Mucosa of gallbladder (tissue), 1 donor: ENCODE data around the gene ATXN1. TPM values are rescaled to one million over a fixed set of nuclear protein-coding genes. Genes with fewer than 3 reads are reported as not detected.
"Not testable (repeated sequence)": the region's sequence is repeated elsewhere in the genome, so short reads cannot be mapped to it uniquely, and the experiment has no call there.

Experiments used
- DNase-seq: peaks from one replicate; pipeline ENCODE4 v3.0.0-alpha.2; 2020; ENCODE audit warnings: low spot score
- total RNA-seq: library from RNA; stranded (reverse); gene quantifications from one replicate; pipeline ENCODE4 v1.2.1, GENCODE V29; 2021
- donor health status: DM: no; HTN: no; CAD: no.

ATXN1 gene
- total RNA-seq, 1 donor from 2014 or later: 71.0 TPM

- not testable (repeated sequence) for DNase-seq
These were observed 146.0 kb downstream of the ATXN1 start for GRCh38 chr6:16615215-16615614.

DNA sequence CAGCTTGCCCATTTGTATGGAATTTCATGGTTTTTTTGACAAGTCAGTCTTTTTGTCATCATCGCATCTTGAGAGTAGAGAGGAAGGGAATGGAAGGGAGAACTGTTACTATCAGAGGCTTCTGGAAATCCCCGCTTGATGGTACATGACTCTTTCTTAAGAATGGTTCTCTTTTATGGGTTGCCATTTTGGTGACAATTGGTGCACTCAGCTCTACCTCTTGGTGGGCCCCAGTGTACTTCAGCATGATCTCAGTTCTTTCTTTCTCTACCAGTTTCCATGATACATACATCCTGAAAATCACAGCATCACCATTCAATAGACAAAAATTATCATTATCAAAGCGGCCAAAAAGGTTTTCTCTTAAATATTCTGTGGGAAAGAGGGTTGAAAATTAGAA, 147.1 kb downstream of the ATXN1 start:
- not testable (repeated sequence) for DNase-seq

- not testable (repeated sequence) for DNase-seq
These were observed 147.8 kb downstream of the ATXN1 start for GRCh38 chr6:16613504-16613903.

GRCh38 chr6:16608444-16608843, 152.8 kb downstream of the ATXN1 start:
- DNase-seq: no peak

- no peak for DNase-seq
These were observed 159.2 kb downstream of the ATXN1 start for GRCh38 chr6:16602035-16602434.

- DNase-seq: no peak
These were observed 160.6 kb downstream of the ATXN1 start for GRCh38 chr6:16600701-16601100.

- DNase-seq: no peak
These were observed 161.2 kb downstream of the ATXN1 start for GRCh38 chr6:16600026-16600425.

DNA sequence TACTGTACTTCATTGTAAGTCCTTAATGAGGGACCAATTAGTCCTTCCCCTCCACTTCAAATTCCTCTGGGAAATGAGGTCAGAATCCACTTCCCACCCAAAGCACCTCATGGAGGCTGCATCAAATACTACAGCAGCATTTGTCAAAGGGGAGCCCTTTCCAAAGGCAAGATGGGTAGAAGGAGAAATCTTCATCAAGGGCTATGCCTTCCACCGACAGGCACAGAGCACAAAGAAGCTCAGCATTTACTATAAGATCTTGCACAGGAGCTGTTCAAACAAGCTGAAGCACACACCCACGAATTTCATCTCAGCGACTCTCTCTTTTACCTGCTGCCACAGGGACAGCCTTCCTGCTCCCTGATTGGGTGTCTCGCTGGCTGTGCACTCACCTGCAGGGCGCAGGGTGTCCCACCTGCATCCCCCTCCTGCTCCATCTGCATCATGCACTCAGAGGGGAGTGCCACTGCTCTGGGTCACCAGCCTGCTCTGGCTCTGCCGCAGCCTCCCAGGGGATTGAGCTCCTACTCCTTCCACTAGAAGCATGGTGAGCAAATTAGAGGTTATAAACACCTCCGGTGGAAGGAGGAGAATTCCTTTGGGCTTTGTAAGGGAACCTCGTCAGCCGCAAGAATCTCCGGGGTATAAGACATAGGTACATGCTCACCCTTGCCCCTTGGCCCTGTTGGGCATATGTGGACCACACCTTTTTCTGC, 164.5 kb downstream of the ATXN1 start:
- DNase-seq: no peak

DNA sequence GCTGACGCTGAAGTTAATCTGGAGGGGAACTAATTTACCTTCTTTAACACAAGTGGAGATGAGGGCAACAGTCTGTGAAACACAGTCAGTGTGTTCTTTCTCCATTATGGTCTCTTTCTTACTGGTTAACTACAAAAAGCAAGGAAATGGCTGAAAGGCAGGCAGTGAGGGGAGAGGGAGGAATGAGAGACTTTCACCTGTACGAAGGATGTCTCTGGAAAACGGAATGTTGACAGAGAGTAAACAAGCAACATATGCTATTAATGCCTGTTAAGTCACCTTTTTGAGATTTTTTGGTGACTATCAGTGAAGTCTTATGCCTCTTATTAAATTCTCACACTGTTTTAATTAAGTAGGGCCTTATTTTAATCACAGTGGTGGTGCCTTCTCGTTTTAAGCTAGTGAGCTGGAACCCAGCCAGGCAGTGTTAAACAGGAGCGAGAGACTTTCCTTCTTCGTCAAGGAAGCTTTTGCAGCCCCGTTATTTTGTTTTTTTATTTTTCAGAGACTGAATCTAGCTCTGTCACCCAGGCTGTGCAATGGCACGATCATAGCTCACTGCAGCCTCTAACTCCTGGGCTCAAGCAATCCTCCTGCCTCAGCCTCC, 165.6 kb downstream of the ATXN1 start:
- no peak for DNase-seq

GRCh38 chr6:16594849-16595248, 166.4 kb downstream of the ATXN1 start:
- no peak for DNase-seq

DNA sequence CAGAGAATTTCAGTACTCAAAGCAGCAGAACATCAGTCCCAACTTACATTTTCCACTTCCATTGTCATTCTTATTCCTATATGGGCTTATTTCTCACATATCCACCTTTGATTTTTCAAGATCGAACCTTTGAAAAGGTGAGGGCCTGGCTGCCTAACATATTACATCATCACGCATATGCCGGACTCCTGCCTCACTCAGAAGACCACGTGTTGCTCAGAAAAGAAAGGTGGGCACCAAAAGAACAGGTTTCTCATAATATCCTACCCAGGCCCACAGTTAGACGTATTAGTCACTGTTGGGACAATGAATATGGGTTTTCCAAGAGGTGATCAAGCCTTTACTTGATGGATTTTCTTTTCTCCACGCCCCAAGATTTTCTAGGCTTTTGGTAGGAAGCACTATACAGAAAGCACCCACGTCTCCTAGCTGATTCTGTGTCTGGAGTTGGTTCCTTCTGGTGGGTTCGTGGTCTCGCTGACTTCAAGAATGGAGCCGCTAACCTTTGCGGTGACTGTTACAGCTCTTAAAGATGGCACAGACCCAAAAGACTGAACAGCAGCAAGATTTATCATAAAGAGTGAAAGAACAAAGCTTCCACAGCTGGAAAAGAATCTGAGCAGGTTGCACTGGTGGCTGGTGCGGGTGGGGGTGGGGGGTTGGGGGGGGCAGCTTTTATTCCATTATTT, 168.9 kb downstream of the ATXN1 start:
- no peak for DNase-seq

DNA sequence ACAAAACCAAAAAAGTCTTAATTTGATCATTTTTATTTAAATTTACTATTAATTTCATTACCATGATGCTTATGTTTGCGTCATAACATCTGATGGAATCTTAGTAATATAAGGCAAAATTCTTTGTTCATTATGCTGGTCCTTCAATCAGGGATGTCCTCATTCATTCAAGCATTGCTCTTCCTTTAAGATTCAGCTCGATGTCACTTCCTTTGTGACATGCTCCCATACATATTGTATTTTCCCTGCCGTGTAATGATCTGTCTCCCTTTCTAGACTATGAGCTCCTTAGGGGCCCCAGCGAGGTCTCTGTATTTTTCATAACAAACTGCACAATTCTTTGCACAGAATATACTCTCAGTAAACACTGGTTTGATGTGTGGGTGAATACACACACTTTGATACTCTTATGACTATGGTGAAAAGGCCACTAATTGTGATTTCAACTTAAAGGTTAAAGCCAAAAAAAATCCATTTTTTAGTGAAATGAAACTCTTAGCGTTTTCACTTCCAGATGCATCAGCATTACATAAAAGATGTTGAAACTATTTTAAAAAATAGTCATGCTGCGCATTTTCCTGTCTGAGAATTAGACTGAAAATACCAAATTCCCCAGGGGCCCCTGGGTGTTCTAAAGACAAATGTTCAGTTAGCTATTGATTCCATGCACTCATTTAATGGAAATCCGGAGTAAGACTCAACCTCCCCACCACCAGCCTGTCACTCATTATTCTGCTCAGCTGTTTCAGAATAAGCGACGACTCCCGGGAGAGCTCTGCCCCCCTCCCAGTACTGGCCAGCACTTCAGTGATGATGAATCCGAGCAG, 169.7 kb downstream of the ATXN1 start:
- DNase-seq: no peak

DNA sequence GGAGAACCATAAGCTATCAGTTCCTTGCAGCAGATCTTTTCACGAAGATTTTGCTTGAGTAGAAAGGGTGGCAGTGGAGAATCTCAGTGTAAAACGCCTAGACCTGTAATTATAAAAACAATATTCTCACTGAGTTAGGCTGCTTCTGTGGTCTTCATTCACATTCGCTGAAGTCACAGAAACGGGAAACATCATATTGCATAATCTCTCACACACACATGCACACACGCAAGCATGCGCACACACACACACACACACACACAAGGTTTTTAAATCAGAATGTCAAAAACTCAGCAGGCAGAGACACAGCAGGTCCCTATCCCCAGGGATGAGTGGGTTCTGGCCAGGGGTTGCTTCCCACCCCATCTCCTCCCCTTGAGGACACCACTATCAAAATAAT, 175.5 kb downstream of the ATXN1 start:
- peak; percentile 17 for DNase-seq

GRCh38 chr6:16583144-16583762, 178.0 kb downstream of the ATXN1 start:
- DNase-seq: no peak

DNA sequence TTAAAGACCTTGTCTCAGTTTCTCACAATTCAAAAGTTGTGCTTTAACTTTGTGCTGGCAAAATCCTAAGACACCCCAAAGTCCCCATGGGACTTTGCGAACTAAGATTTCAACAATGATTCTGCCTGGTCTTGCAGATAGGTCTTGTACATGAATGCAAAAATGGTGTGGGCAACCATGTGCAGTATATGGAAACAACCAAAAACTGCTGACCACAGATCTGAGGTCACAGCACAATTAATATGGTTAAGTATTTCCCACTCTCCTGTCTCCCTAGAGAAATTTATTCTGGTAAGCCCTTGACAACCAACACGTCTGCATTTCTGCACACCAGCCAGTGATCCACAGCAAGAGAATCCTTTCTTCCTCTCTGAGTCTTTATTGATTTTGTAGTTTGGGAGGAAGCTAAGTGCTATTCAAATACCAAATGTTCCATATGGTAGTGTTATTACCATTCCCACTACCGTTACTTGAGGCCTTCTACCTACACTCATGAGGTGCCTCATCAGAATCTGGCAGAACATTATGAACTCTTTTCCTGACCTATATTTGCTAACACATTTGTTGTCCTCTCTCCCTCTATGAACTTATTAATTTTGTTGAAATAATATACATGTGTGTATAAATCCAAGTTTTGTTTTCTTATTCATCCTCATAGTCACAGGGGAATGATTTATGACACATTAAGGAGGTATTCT, 178.7 kb downstream of the ATXN1 start:
- DNase-seq: no peak

DNA sequence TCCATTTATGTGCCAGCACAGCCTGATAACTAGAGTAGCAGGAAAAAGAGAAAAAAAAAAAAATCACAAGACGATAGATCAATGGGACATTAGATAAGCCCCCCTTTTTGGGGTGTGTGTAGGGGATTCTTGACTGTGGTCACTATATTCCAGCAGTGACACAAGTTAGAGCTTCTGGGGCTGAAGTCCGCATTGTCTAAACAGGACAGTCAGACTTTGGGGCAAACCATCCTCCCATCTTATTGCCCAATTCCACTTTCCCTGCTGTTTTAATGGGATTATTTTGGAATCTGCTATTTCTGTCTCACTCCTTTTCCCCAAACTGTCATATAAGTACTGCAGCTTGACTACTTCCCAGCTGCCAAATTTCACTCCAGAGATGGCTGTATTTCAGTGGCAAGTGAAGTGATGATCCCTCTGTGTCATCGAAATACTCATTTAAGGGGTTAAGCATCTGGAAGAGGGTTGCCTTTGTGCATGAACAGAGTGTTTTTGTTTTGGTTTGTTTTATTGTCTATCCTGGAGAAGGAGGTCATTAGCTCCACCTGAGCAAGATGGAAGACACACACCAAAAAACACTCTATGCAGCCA, 182.5 kb downstream of the ATXN1 start:
- DNase-seq: no peak

DNA sequence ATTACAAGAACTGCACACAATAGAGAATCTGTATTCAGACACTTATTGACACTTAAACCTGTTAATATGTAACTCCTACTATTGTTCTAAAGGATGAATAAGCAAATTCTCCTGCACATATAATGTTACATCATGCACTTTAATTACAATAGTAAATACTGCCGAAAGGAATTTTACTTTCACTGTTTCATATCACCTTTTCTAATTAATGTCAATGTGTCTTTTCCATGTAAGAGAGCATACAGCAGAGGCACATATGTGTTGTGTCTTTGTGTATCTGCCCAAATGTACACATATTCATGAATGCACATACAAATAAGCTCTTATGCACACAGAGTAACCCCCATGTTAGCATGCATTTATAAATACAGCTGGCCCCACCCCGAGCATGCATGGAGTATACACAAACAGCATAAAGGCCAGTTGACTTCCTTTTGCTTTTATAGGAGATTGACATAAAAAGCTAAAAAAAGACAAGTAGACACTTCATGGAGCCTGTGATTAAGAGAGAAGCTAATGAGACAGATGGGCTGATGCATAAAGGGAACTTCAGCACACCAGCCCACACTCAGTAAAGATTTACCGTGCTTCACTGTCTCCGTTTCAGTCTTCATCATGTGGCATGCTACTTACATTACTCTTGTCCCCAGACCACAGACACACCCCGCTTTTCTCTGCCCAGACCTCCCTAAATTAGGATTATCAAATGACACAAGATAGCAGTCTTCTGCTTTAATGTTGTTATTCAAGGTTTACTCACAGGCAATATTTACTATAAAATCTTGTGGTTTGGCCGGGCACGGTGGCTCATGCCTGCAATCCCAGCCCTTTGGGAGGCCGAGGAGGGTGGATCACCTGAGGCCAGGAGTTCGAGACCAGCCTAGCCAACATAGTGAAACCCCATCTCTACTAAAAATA, 184.6 kb downstream of the ATXN1 start:
- DNase-seq: no peak

DNA sequence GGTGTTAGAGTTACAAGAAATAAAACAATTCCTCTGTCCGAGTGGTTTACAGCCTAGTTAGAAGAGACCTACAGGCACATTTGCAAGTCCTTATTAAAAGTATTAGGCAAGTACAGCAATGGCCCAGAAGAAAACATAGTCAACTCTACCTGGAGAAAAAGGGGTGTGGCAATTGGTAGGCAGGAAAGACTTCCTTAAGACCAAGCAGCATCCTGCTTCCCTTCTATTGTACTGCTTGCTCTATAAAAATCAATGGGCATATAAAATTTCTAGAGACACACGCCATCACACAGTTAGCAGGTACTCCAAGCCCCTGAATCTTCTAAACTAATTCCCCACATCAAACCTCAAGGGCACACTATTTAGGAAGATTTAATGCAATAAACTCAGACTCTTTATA, 185.6 kb downstream of the ATXN1 start:
- no peak for DNase-seq

DNA sequence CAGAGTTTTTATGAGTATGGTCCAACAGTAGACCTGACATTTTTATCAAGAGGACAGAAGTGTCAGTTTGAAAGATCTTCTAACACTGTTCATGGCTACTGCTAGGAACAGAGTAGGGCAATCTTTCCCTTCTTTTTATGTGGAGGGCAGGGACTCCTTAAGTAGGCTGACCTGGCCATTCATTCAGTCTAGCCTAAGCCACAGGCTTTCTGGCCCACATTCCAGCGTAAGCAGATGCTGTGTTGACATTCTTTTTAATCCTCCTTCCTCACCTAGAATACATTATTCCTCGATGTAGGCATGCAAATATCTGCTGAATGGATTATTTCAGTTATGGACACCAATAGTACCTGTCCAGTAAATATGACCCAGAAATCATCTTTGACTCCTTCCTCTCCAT, 188.3 kb downstream of the ATXN1 start:
- no peak for DNase-seq

GRCh38 chr6:16572317-16572716, 188.9 kb downstream of the ATXN1 start:
- DNase-seq: no peak
